Heart right ventricle (tissue), 16 donors: ENCODE results near the gene TRAPPC3. TPM values are rescaled to one million over a fixed set of nuclear protein-coding genes. Genes with fewer than 3 reads are reported as not detected.

Experiments used
- ATAC-seq, 8 donors: fragments of 200-7000 bp; cut with Tn5 transposase; one replicate each; pipeline ENCODE4 v1.9.1; 2020; ENCODE audit warnings: mild to moderate bottlenecking in 8 of 8, moderate library complexity in 8 of 8, moderate number of reproducible peaks in 1 of 8
- DNase-seq, 2 donors: peaks; one replicate each; pipeline ENCODE4 v3.0.0-alpha.2; 2020
- H3K27ac ChIP-seq, 10 donors: fragments of 200-600 bp; sonication (generic) in 2 of 10; one replicate each; pipeline versions ENCODE4 v1.5.0 to v1.8.0; 2020 to 2022; ENCODE audit warnings: mild to moderate bottlenecking in 3 of 10
- H3K27me3 ChIP-seq, 7 donors: fragments of 200-600 bp; one replicate each; pipeline ENCODE4 v1.8.0; 2021 to 2022; ENCODE audit warnings: mild to moderate bottlenecking in 2 of 7
- H3K36me3 ChIP-seq, 9 donors: fragments of 200-600 bp; sonication (generic) in 1 of 9; one replicate each; pipeline versions ENCODE4 v1.5.0 to v1.8.0; 2020 to 2022; ENCODE audit warnings: mild to moderate bottlenecking in 2 of 9
- H3K4me1 ChIP-seq, 9 donors: fragments of 200-600 bp; sonication (generic) in 1 of 9; one replicate each; pipeline versions ENCODE4 v1.5.0 to v1.8.0; 2020 to 2022; ENCODE audit warnings: mild to moderate bottlenecking in 4 of 9
- H3K4me3 ChIP-seq, 10 donors: fragments of 200-600 bp; sonication (generic) in 2 of 10; one replicate each; pipeline versions ENCODE4 v1.5.0 to v1.8.0; 2020 to 2022; ENCODE audit warnings: mild to moderate bottlenecking in 7 of 10, moderate library complexity in 2 of 10
- H3K9me3 ChIP-seq, 11 donors: fragments of 200-600 bp in 10 of 11; sonication (generic) in 2 of 11; one replicate each; pipeline versions ENCODE4 v1.5.0 to v1.8.0; 2013 to 2022; ENCODE audit warnings: mild to moderate bottlenecking in 2 of 11, control low read depth in 1 of 11, moderate library complexity in 1 of 11
- CTCF ChIP-seq, 9 donors: fragments of 200-600 bp; sonication (generic) in 2 of 9; IDR thresholded peaks; one replicate each; pipeline versions ENCODE4 v1.5.0 to v1.8.0; 2021 to 2022; ENCODE audit warnings: antibody characterized with exemption in 9 of 9, mild to moderate bottlenecking in 5 of 9, moderate library complexity in 1 of 9
- WGBS, 2 donors: extraction: QIAGEN DNeasy Blood & Tissue Kit; methylation state at CpG; one replicate each; pipeline ENCODE4 v1.1.7; 2013; ENCODE audit warnings: inconsistent platforms in 1 of 2; 5-methylcytosine and 5-hydroxymethylcytosine counted together
- intact Hi-C, 10 donors: fragments of 100-400 bp; cut with DNase I; formaldehyde crosslinking; loops; one replicate each; pipeline versions ENCODE4 v1.11.1 to v1.14.2; 2022
- polyA plus RNA-seq, 2 donors: library from polyadenylated mRNA; stranded (reverse); fragments of 200-250 nt; gene quantifications; one replicate each; pipeline ENCODE4 v1.2.3, GENCODE V29; 2013
- total RNA-seq, 10 donors: library from RNA; stranded (reverse); fragmentation: NEBNext Ultra II Directional in 3 of 10; extraction: Animal tissue kit (Norgen Biotek cat#: 25700) in 3 of 10; gene quantifications; one replicate each; pipeline versions ENCODE4 v1.2.1 to v1.2.4, GENCODE V29; 2021 to 2023
- donor health status: Arrhythmogenic right ventricular cardiomyopathy.
- donor health status: ischemic (EF 13 %, LVEDD 7.1; RV severe dilation, severe dysfunction).
- donor health status: healthy with polysubstance abuse.
- donor health status: DM: no; HTN: yes; CAD: no.
- donor health status: DM: no; HTN: no; CAD: no.
- donor health status: ischemic (EF 25% LVEDD 6.9; RV normal size, moderate dysfunction).
- donor health status: ischemic (EF 25% LVEDD 5.7; RV mildly dilated, moderate dysfunction).
- donor health status: healthy.
- donor health status: DM: yes; HTN: yes; CAD: no.
- donor health status: Ischemic cardiomyopathy.
- donor health status: ischemic (EF 35%, LVEDD 5.7; RV mildly dilated, moderate dysfunction).
- donor health status: nonischemic (EF 11% LVEDD 7.7; RV severe dilation, severe dysfunction).
- donor health status: DM: yes; HTN: yes; CAD: no.
- donor health status: PGD.
- donor health status: ischemic (EF 29% LVEDD 5.4; RV normal size, mild dysfunction).
- donor health status: nonischemic (EF 23%, LVEDD 6.1; RV moderate dilation, normal function).

Gene TRAPPC3
- total and polyA plus RNA-seq, 12 donors: 33.6 to 73.8 (median 48.4) TPM

GRCh38 chr1:36134031-36134430 lies 15.3 kb downstream of the TRAPPC3 start:
- no peak overlapping the region for H3K4me3 ChIP-seq
- intact Hi-C loops: loop anchor here in 6 of 10 donors (2.0 to 10.0 kb wide), 4 partner anchors 33 to 281 kb away; no protein-coding TSS in a partner anchor
- WGBS, 2 donors: 67 to 68% methylated on average over 6 of the region's 6 CpGs
- no peak for DNase-seq
- H3K4me1 ChIP-seq: peaks cover 6 to 48% (median 39%) of the 10 kb centered on the region in 9 donors
- peak in 1 of 8 donors; percentile 11 for ATAC-seq
- peaks cover 0 to 34% (median 22%) of the 10 kb centered on the region in 9 donors for H3K36me3 ChIP-seq
- no peaks in the 10 kb centered on the region for H3K9me3 ChIP-seq
- TF ChIP-seq CTCF (IDR thresholded peaks at IDR 0.05): no peak
- peak overlapping the region in 2 of 10 donors; percentile 11 to 20 for H3K27ac ChIP-seq
- H3K27me3 ChIP-seq: no peaks in the 10 kb centered on the region

GRCh38 chr1:36133484-36133883 lies 15.8 kb downstream of the TRAPPC3 start:
- WGBS, 2 donors: 55 to 64% methylated on average over 3 of the region's 3 CpGs
- peaks cover 0 to 28% (median 19%) of the 10 kb centered on the region in 9 donors for H3K36me3 ChIP-seq
- ATAC-seq (peak in 7 of 8 donors; percentile 19 to 77 (median 39)), DNase-seq (peak in 1 of 2 donors; percentile 35)
- intact Hi-C loops: loop anchor here in 4 of 10 donors (2.0 to 10.0 kb wide), 3 partner anchors 36 to 281 kb away; no protein-coding TSS in a partner anchor
- H3K27ac ChIP-seq: peak overlapping the region in 1 of 10 donors; percentile 11
- H3K4me1 ChIP-seq: peaks cover 6 to 48% (median 39%) of the 10 kb centered on the region in 9 donors
- no peak for TF ChIP-seq CTCF (IDR thresholded peaks at IDR 0.05)
- H3K4me3 ChIP-seq: no peak overlapping the region
- H3K9me3 ChIP-seq: no peaks in the 10 kb centered on the region
- no peaks in the 10 kb centered on the region for H3K27me3 ChIP-seq

- ATAC-seq: no peak
- DNase-seq: no peak
- no peaks in the 10 kb centered on the region for H3K9me3 ChIP-seq
- WGBS, 2 donors: 89 to 90% methylated on average over 3 of the region's 3 CpGs
- H3K4me1 ChIP-seq: peaks cover 6 to 38% (median 29%) of the 10 kb centered on the region in 9 donors
- H3K36me3 ChIP-seq: peaks cover 0 to 14% (median 5%) of the 10 kb centered on the region in 9 donors
- H3K4me3 ChIP-seq: no peak overlapping the region
- H3K27ac ChIP-seq: no peak overlapping the region
- H3K27me3 ChIP-seq: no peaks in the 10 kb centered on the region
- intact Hi-C loops: loop anchor here in 4 of 10 donors (2.0 to 10.0 kb wide), 3 partner anchors 35 to 283 kb away; no protein-coding TSS in a partner anchor
- no peak for TF ChIP-seq CTCF (IDR thresholded peaks at IDR 0.05)
These were observed 17.3 kb downstream of the TRAPPC3 start for GRCh38 chr1:36132029-36132428.

GRCh38 chr1:36128905-36129206 lies 20.4 kb downstream of the TRAPPC3 start:
- 83 to 86% methylated on average over 3 of the region's 3 CpGs for WGBS, 2 donors
- Histone ChIP-seq H3K9me3 (no peaks in the 10 kb centered on the region), H3K36me3 (no peaks in the 10 kb centered on the region), H3K27ac (no peak overlapping the region), H3K4me3 (no peak overlapping the region), H3K4me1 (peaks cover 0 to 25% (median 5%) of the 10 kb centered on the region in 9 donors), H3K27me3 (peaks cover 0 to 21% (median 10%) of the 10 kb centered on the region in 7 donors)
- TF ChIP-seq CTCF (IDR thresholded peaks at IDR 0.05): no peak
- intact Hi-C loops: no loop called here
- ATAC-seq (no peak), DNase-seq (no peak)
